Middle frontal gyrus (tissue), 1 donor: ENCODE measurements around the gene TSPAN3.

Experiments
- DNase-seq: peaks from one replicate; pipeline ENCODE4 v3.0.0-alpha.2; 2015; ENCODE audit warnings: low spot score; ENCODE audit errors: extremely low spot score

TSPAN3 gene

GRCh38 chr15:77033729-77034671 is 36.9 kb downstream of the TSPAN3 start:
- no peak for DNase-seq

GRCh38 chr15:77033417-77033728 is 37.5 kb downstream of the TSPAN3 start:
- no peak for DNase-seq

GRCh38 chr15:77032647-77033416 is 38.1 kb downstream of the TSPAN3 start:
- DNase-seq = no peak

GRCh38 chr15:77032052-77032646 is 38.8 kb downstream of the TSPAN3 start:
- DNase-seq = no peak

- DNase-seq = no peak
Observed at GRCh38 chr15:77031376-77032050, 39.4 kb downstream of the TSPAN3 start.

GRCh38 chr15:77030928-77031375 is 40.0 kb downstream of the TSPAN3 start:
- DNase-seq = no peak

GRCh38 chr15:77030048-77030927 is 40.6 kb downstream of the TSPAN3 start:
- no peak for DNase-seq

- no peak for DNase-seq
Observed at GRCh38 chr15:77029166-77030047, 41.5 kb downstream of the TSPAN3 start.

GRCh38 chr15:77028451-77029165 is 42.3 kb downstream of the TSPAN3 start:
- no peak for DNase-seq

- DNase-seq = no peak
Observed at GRCh38 chr15:77027697-77028450, 43.0 kb downstream of the TSPAN3 start.

GRCh38 chr15:77027111-77027696 is 43.7 kb downstream of the TSPAN3 start:
- DNase-seq = no peak

- DNase-seq = no peak
Observed at GRCh38 chr15:77026501-77027110, 44.3 kb downstream of the TSPAN3 start.

GRCh38 chr15:77025941-77026411 is 44.9 kb downstream of the TSPAN3 start:
- no peak for DNase-seq

GRCh38 chr15:77025083-77025901 is 45.6 kb downstream of the TSPAN3 start:
- no peak for DNase-seq

- no peak for DNase-seq
Observed at GRCh38 chr15:77024273-77025082, 46.4 kb downstream of the TSPAN3 start.
